ENCODE data around the gene MPC1L.

GRCh38 chrX:40660381-40660780, 37.2 kb downstream of the MPC1L start:
- TF ChIP-seq POLR2AphosphoS5 (IDR thresholded peaks at IDR 0.05; ENCODE audit: low read depth), result no peak
- TF ChIP-seq, protein P1, sequence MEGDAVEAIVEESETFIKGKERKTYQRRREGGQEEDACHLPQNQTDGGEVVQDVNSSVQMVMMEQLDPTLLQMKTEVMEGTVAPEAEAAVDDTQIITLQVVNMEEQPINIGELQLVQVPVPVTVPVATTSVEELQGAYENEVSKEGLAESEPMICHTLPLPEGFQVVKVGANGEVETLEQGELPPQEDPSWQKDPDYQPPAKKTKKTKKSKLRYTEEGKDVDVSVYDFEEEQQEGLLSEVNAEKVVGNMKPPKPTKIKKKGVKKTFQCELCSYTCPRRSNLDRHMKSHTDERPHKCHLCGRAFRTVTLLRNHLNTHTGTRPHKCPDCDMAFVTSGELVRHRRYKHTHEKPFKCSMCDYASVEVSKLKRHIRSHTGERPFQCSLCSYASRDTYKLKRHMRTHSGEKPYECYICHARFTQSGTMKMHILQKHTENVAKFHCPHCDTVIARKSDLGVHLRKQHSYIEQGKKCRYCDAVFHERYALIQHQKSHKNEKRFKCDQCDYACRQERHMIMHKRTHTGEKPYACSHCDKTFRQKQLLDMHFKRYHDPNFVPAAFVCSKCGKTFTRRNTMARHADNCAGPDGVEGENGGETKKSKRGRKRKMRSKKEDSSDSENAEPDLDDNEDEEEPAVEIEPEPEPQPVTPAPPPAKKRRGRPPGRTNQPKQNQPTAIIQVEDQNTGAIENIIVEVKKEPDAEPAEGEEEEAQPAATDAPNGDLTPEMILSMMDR (IDR thresholded peaks at IDR 0.05; ENCODE audit: insufficient read depth, low read length), result no peak
- no peak for TF ChIP-seq GABPA (IDR thresholded peaks at IDR 0.05; ENCODE audit: low read depth)
- TF ChIP-seq, protein P2, sequence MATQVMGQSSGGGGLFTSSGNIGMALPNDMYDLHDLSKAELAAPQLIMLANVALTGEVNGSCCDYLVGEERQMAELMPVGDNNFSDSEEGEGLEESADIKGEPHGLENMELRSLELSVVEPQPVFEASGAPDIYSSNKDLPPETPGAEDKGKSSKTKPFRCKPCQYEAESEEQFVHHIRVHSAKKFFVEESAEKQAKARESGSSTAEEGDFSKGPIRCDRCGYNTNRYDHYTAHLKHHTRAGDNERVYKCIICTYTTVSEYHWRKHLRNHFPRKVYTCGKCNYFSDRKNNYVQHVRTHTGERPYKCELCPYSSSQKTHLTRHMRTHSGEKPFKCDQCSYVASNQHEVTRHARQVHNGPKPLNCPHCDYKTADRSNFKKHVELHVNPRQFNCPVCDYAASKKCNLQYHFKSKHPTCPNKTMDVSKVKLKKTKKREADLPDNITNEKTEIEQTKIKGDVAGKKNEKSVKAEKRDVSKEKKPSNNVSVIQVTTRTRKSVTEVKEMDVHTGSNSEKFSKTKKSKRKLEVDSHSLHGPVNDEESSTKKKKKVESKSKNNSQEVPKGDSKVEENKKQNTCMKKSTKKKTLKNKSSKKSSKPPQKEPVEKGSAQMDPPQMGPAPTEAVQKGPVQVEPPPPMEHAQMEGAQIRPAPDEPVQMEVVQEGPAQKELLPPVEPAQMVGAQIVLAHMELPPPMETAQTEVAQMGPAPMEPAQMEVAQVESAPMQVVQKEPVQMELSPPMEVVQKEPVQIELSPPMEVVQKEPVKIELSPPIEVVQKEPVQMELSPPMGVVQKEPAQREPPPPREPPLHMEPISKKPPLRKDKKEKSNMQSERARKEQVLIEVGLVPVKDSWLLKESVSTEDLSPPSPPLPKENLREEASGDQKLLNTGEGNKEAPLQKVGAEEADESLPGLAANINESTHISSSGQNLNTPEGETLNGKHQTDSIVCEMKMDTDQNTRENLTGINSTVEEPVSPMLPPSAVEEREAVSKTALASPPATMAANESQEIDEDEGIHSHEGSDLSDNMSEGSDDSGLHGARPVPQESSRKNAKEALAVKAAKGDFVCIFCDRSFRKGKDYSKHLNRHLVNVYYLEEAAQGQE (IDR thresholded peaks at IDR 0.05; ENCODE audit: insufficient replicate concordance, low read depth), result no peak
- TF ChIP-seq SPI1 (IDR thresholded peaks at IDR 0.05; ENCODE audit: borderline replicate concordance, low read depth), result no peak

All from HL-60 (cell line).